ENCODE results near the gene MYLK4.

The MYLK4 gene

DNA sequence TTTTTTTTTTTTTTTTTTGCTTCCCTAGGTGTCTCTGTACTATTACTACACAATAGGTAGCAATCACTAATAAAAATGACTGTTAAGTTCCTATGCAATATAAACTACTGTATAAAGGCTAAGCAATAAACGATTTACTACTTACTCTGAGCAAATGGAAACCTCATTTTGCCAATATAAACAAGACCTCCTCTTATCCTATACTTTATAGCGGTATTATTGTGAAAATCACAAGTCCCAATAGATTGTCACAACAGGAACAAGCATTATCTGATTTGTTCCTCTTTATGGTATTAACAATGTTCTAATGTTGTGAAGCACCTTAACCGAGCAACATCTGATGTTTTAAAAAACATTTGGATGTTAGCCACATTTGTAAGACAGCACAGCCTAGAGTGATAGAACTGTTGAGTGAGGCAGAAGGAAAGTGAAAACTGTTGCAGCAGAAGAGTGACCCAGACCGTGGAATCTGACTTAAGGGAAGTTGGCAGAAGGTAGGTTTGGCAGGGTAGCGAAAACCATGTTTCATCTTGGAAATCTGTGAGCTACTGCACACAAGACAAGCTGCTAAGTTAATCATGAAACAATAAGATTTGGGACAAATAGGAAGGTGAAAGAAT, 94.2 kb downstream of the MYLK4 start:
- H3K36me3 ChIP-seq = no peaks in the 10 kb centered on the region
- no peak for DNase-seq
- H3K9me3 ChIP-seq = no peaks in the 10 kb centered on the region
- TF ChIP-seq, protein P1, sequence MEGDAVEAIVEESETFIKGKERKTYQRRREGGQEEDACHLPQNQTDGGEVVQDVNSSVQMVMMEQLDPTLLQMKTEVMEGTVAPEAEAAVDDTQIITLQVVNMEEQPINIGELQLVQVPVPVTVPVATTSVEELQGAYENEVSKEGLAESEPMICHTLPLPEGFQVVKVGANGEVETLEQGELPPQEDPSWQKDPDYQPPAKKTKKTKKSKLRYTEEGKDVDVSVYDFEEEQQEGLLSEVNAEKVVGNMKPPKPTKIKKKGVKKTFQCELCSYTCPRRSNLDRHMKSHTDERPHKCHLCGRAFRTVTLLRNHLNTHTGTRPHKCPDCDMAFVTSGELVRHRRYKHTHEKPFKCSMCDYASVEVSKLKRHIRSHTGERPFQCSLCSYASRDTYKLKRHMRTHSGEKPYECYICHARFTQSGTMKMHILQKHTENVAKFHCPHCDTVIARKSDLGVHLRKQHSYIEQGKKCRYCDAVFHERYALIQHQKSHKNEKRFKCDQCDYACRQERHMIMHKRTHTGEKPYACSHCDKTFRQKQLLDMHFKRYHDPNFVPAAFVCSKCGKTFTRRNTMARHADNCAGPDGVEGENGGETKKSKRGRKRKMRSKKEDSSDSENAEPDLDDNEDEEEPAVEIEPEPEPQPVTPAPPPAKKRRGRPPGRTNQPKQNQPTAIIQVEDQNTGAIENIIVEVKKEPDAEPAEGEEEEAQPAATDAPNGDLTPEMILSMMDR (IDR thresholded peaks at IDR 0.05; ENCODE audit: low read depth, low read length) = no peak
- no peaks in the 10 kb centered on the region for H3K4me1 ChIP-seq
- peaks cover 4% of the 10 kb centered on the region for H3K27me3 ChIP-seq
- H3K4me3 ChIP-seq (ENCODE audit: low read depth, low read length) = no peak overlapping the region

DNA sequence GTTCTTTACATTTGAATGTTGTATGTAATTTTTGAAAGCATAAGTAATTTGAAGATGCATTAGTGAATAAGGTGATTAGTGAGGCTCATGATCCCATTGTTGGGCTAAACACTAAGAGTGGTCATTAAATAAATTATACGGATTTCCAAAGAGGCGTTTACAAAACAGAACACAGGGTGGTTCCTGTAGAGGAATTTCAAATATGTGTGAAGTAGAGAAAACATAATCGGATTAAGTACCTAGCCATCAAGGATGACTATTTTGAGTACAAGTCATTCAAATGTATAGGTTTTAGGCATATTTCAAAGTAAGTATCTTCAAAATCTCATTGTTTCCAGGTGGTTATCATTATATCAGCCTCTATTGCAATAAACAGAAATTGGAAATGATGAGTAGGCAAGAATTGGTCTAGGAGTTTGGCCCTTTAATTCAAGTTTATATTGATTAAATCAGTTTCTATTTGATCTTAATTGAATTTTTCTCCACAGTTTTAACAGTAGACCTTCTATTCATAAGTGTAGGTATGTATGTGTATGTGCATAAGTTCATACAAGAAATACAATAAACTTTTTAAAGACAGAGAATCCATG, 94.8 kb downstream of the MYLK4 start:
- no peaks in the 10 kb centered on the region for H3K4me1 ChIP-seq
- TF ChIP-seq, protein P1 (IDR thresholded peaks at IDR 0.05; ENCODE audit: low read depth, low read length) = no peak
- no peaks in the 10 kb centered on the region for H3K36me3 ChIP-seq
- no peak overlapping the region for H3K4me3 ChIP-seq (ENCODE audit: low read depth, low read length)
- DNase-seq = no peak
- H3K27me3 ChIP-seq = peaks cover 4% of the 10 kb centered on the region
- no peaks in the 10 kb centered on the region for H3K9me3 ChIP-seq

DNA sequence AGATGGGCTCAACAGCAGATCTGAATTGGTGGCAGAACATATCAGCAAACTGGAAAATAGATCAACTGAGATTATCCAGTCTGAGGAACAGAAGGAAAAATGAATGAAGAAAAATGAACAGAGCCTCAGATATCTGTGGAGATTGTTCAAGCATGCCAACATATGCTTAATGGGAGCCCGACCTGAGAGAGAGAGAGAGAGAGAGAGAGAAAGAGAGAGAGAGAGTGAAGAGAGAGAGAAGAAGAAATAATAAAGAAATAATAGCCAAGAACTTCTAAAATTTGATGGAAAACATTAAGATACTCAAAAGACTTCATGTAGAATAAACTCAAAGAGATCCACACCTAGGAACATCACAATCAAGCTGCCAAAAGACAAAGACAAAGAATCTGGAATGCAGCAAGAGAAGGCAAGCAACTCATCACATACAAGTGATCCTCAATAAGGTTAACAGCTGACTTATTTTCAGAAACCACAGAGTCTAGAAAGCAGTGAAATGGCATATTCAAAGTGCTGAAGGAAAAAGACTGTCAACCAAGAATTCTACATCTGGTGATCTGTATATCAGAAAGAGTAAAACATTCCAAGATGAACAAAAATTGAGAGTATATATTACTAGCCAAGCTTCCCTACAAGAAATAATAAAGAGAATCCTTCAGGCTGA, 97.2 kb downstream of the MYLK4 start:
- H3K4me3 ChIP-seq (ENCODE audit: low read depth, low read length) = no peak overlapping the region
- no peak for DNase-seq
- H3K9me3 ChIP-seq = no peaks in the 10 kb centered on the region
- H3K27me3 ChIP-seq = peaks cover 5% of the 10 kb centered on the region
- TF ChIP-seq, protein P1 (IDR thresholded peaks at IDR 0.05; ENCODE audit: low read depth, low read length) = no peak
- H3K36me3 ChIP-seq = no peaks in the 10 kb centered on the region
- no peaks in the 10 kb centered on the region for H3K4me1 ChIP-seq

DNA sequence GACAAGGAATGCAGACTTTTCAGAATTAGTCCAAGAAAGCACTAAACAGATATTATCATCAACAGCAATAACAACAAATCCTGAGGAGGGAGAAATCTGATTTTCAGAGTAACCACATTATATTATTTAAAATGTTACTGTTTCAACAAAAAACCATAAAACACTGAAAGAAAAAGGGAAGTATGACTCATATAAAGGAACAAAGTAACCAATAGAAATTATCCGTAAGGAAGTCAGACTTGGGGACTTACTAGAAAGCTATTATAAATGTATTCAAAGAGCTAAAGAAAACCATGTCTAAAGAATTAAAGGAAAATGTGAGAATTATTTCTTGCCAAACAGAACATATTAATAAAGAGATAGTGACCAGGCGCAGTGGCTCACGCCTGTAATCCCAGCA, 98.1 kb downstream of the MYLK4 start:
- TF ChIP-seq, protein P1 (IDR thresholded peaks at IDR 0.05; ENCODE audit: low read depth, low read length) = no peak
- Histone ChIP-seq H3K9me3 (no peaks in the 10 kb centered on the region), H3K36me3 (no peaks in the 10 kb centered on the region), H3K27me3 (peaks cover 10% of the 10 kb centered on the region), H3K4me3 (ENCODE audit: low read depth, low read length) (no peak overlapping the region), H3K4me1 (no peaks in the 10 kb centered on the region)
- no peak for DNase-seq

DNA sequence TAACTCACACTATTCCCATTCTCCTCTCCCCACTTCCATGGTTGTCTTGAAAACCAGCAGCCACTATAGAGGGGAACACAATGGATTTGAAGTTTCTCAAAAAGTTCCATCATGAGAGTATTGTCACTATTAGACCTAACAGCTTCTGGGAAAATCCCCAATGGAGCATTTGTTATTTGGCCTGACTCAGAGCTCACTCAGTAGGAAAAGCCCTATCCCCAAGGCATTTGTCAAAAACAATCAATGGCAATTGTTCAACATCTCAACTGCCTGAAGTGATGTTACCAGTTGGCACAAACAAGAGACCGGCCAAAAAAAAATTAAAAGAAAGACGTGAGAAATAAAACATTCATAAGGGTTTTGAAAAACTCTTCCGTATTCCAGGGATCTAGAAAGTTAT, 98.8 kb downstream of the MYLK4 start:
- TF ChIP-seq, protein P1 (IDR thresholded peaks at IDR 0.05; ENCODE audit: low read depth, low read length) = no peak
- no peaks in the 10 kb centered on the region for H3K9me3 ChIP-seq
- no peak for DNase-seq
- H3K36me3 ChIP-seq = no peaks in the 10 kb centered on the region
- H3K4me3 ChIP-seq (ENCODE audit: low read depth, low read length) = no peak overlapping the region
- H3K27me3 ChIP-seq = peaks cover 10% of the 10 kb centered on the region
- no peaks in the 10 kb centered on the region for H3K4me1 ChIP-seq

DNA sequence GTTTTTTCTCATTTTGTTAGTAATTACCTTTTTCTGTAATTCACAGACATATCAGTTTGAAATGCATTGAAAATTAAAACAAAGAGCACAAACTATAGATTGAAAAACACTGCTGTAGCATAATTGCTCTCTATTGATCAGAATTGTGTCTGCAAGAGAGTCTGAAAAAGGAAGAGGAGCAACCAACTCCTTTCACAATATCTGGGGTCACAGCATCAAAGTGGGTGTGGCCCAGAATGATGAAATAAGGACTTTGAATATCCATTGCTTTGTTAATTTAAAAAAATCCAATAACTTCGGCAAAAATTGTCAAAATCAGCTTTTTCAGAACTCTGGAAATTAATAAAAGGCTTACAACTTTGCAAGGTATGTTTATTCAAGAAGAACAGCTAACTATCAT, 99.2 kb downstream of the MYLK4 start:
- H3K27me3 ChIP-seq = peaks cover 6% of the 10 kb centered on the region
- H3K4me3 ChIP-seq (ENCODE audit: low read depth, low read length) = no peak overlapping the region
- H3K36me3 ChIP-seq = no peaks in the 10 kb centered on the region
- no peaks in the 10 kb centered on the region for H3K4me1 ChIP-seq
- H3K9me3 ChIP-seq = no peaks in the 10 kb centered on the region
- DNase-seq = no peak
- TF ChIP-seq, protein P1 (IDR thresholded peaks at IDR 0.05; ENCODE audit: low read depth, low read length) = no peak

All from BE2C (cell line).